Measurements from ENCODE around the gene CARD11. TPM values are rescaled to one million over a fixed set of nuclear protein-coding genes. Genes with fewer than 3 reads are reported as not detected.

Gene CARD11
- total RNA-seq, 4 donors from 2014 or later, result 0.26 to 2.0 (median 0.70) TPM

GRCh38 chr7:3008386-3008785 is 35.3 kb downstream of the CARD11 start:
- Histone ChIP-seq H3K4me1 (no peaks in the 10 kb centered on the region), H3K36me3 (no peaks in the 10 kb centered on the region), H3K27ac (replicated peaks in 1 of 4) (no peak overlapping the region), H3K4me3 (no peak overlapping the region), H3K9me3 (peaks cover 0 to 11% (median 6%) of the 10 kb centered on the region in 4 donors), H3K27me3 (peaks cover 0 to 9% (median 0%) of the 10 kb centered on the region in 4 donors)
- DNase-seq (ENCODE audit: extremely low spot score), result no peak
- TF ChIP-seq POLR2AphosphoS5 (IDR thresholded peaks at IDR 0.05), result no peak
- intact Hi-C loops (cut with DNase I), result no loop called here
- 83% methylated on average over 2 of the region's 2 CpGs for WGBS

GRCh38 chr7:3007696-3008095 is 36.0 kb downstream of the CARD11 start:
- intact Hi-C loops (cut with DNase I), result no loop called here
- Histone ChIP-seq H3K4me1 (no peaks in the 10 kb centered on the region), H3K27ac (replicated peaks in 1 of 4) (no peak overlapping the region), H3K4me3 (no peak overlapping the region), H3K36me3 (no peaks in the 10 kb centered on the region), H3K27me3 (peaks cover 0 to 9% (median 0%) of the 10 kb centered on the region in 4 donors), H3K9me3 (peaks cover 0 to 4% (median under 1%) of the 10 kb centered on the region in 4 donors)
- no peak for DNase-seq (ENCODE audit: extremely low spot score)
- TF ChIP-seq POLR2A (IDR thresholded peaks at IDR 0.05; ENCODE audit: low read depth) (no peak), CTCF (IDR thresholded peaks at IDR 0.05) (no peak), POLR2AphosphoS5 (IDR thresholded peaks at IDR 0.05) (no peak), EP300 (IDR thresholded peaks at IDR 0.05) (no peak)
- WGBS, result 93% methylated on average over 6 of the region's 6 CpGs

GRCh38 chr7:3005257-3005656 is 38.4 kb downstream of the CARD11 start:
- TF ChIP-seq POLR2A (IDR thresholded peaks at IDR 0.05; ENCODE audit: low read depth) (no peak), EP300 (IDR thresholded peaks at IDR 0.05) (no peak)
- Histone ChIP-seq H3K27ac (replicated peaks in 1 of 4) (no peak overlapping the region), H3K4me1 (no peaks in the 10 kb centered on the region), H3K36me3 (no peaks in the 10 kb centered on the region), H3K27me3 (peaks cover 0 to 9% (median 0%) of the 10 kb centered on the region in 4 donors), H3K9me3 (no peaks in the 10 kb centered on the region), H3K4me3 (no peak overlapping the region)
- 93% methylated on average over 3 of the region's 3 CpGs for WGBS
- intact Hi-C loops (cut with DNase I), result no loop called here
- DNase-seq (ENCODE audit: extremely low spot score), result no peak

GRCh38 chr7:3003936-3004335 is 39.7 kb downstream of the CARD11 start:
- no peaks in the 10 kb centered on the region for H3K36me3 ChIP-seq
- H3K27me3 ChIP-seq, result peaks cover 0 to 9% (median 0%) of the 10 kb centered on the region in 4 donors
- no peaks in the 10 kb centered on the region for H3K9me3 ChIP-seq
- intact Hi-C loops (cut with DNase I), result no loop called here
- DNase-seq (ENCODE audit: extremely low spot score), result no peak
- no peaks in the 10 kb centered on the region for H3K4me1 ChIP-seq
- 86% methylated on average over 10 of the region's 13 CpGs for WGBS
- H3K4me3 ChIP-seq, result no peak overlapping the region
- TF ChIP-seq EP300 (IDR thresholded peaks at IDR 0.05) (no peak), CTCF (IDR thresholded peaks at IDR 0.05) (no peak), POLR2A (IDR thresholded peaks at IDR 0.05; ENCODE audit: low read depth) (no peak), POLR2AphosphoS5 (IDR thresholded peaks at IDR 0.05) (no peak)
- no peak overlapping the region for H3K27ac ChIP-seq (replicated peaks in 1 of 4)

GRCh38 chr7:3002631-3003030 is 41.0 kb downstream of the CARD11 start:
- TF ChIP-seq CTCF (IDR thresholded peaks at IDR 0.05) (no peak), EP300 (IDR thresholded peaks at IDR 0.05) (no peak), POLR2AphosphoS5 (IDR thresholded peaks at IDR 0.05) (no peak), POLR2A (IDR thresholded peaks at IDR 0.05; ENCODE audit: low read depth) (no peak)
- intact Hi-C loops (cut with DNase I), result no loop called here
- 77% methylated on average over 7 of the region's 7 CpGs for WGBS

GRCh38 chr7:3000566-3000965 is 43.1 kb downstream of the CARD11 start:
- Histone ChIP-seq H3K4me1 (no peaks in the 10 kb centered on the region), H3K27me3 (peaks cover 0 to 6% (median 0%) of the 10 kb centered on the region in 4 donors), H3K27ac (replicated peaks in 1 of 4) (no peak overlapping the region), H3K36me3 (no peaks in the 10 kb centered on the region), H3K4me3 (no peak overlapping the region), H3K9me3 (no peaks in the 10 kb centered on the region)
- WGBS, result 92% methylated on average over 8 of the region's 8 CpGs
- DNase-seq (ENCODE audit: extremely low spot score), result no peak
- intact Hi-C loops (cut with DNase I), result no loop called here
- TF ChIP-seq CTCF (IDR thresholded peaks at IDR 0.05) (no peak), POLR2A (IDR thresholded peaks at IDR 0.05; ENCODE audit: low read depth) (no peak), EP300 (IDR thresholded peaks at IDR 0.05) (no peak), POLR2AphosphoS5 (IDR thresholded peaks at IDR 0.05) (no peak)

More at GRCh38 chr7:3002631-3003030, 41.0 kb downstream of the CARD11 start:
- Histone ChIP-seq H3K36me3 (no peaks in the 10 kb centered on the region), H3K27me3 (peaks cover 0 to 9% (median 0%) of the 10 kb centered on the region in 4 donors), H3K4me3 (no peak overlapping the region), H3K27ac (replicated peaks in 1 of 4) (no peak overlapping the region), H3K4me1 (no peaks in the 10 kb centered on the region), H3K9me3 (no peaks in the 10 kb centered on the region)
- DNase-seq (ENCODE audit: extremely low spot score), result no peak

Data from esophagus muscularis mucosa (tissue), 4 donors.